Tongue (tissue), 2 donors: ENCODE data around the gene STX16. TPM values are rescaled to one million over a fixed set of nuclear protein-coding genes. Genes with fewer than 3 reads are reported as not detected.
"Not testable (repeated sequence)": the region's sequence is repeated elsewhere in the genome, so short reads cannot be mapped to it uniquely, and the experiment has no call there.

Experiments used
- DNase-seq: peaks from one replicate; pipeline ENCODE4 v3.0.0-alpha.2; 2015
- total RNA-seq: library from RNA; depleted of rRNA; stranded (reverse); fragments of >200 nt; gene quantifications from one replicate; pipeline ENCODE4 v1.2.3, GENCODE V29; 2014

The STX16 gene
- total RNA-seq, 1 donor from 2014 or later = 67.5 TPM

GRCh38 chr20:58722877-58723627 lies 72.0 kb downstream of the STX16 start:
- DNase-seq = no peak

- DNase-seq = no peak
Measured at GRCh38 chr20:58723628-58723984, 72.5 kb downstream of the STX16 start.

- DNase-seq = not testable (repeated sequence)
Measured at GRCh38 chr20:58726156-58726555, 75.1 kb downstream of the STX16 start.

Other genes with a start within 250 kb of the STX16 start
- gene APCDD1L, start 135.9 kb upstream of the STX16 start, total RNA-seq = 5.1 TPM
- gene NPEPL1, start 41.5 kb downstream of the STX16 start, total RNA-seq = 32.2 TPM
- gene GNAS-AS1, start 199.6 kb downstream of the STX16 start, total RNA-seq = 2.5 TPM
- gene GNAS, start 201.4 kb downstream of the STX16 start, total RNA-seq = 1,595 TPM